Osteocyte (in vitro differentiated cells): ENCODE results near the gene NME5. TPM values are rescaled to one million over a fixed set of nuclear protein-coding genes. Genes with fewer than 3 reads are reported as not detected.

Source experiments
- DNase-seq: peaks from one replicate; pipeline ENCODE4 v3.0.0; 2021; ENCODE audit warnings: mixed read lengths; ENCODE audit not compliant: unreplicated experiment; ENCODE audit errors: extremely low spot score
- H3K27ac Mint-ChIP-seq: one replicate; pipeline ENCODE4 v1.8.0; 2021; ENCODE audit warnings: mild to moderate bottlenecking, mixed read lengths; ENCODE audit not compliant: unreplicated experiment
- H3K27me3 Mint-ChIP-seq: one replicate; pipeline ENCODE4 v1.8.0; 2021; ENCODE audit warnings: mixed read lengths; ENCODE audit not compliant: unreplicated experiment
- H3K36me3 Mint-ChIP-seq: one replicate; pipeline ENCODE4 v1.8.0; 2021; ENCODE audit warnings: mixed read lengths; ENCODE audit not compliant: unreplicated experiment
- H3K4me1 Mint-ChIP-seq: one replicate; pipeline ENCODE4 v1.8.0; 2021; ENCODE audit warnings: mixed read lengths; ENCODE audit not compliant: unreplicated experiment
- H3K4me3 Mint-ChIP-seq: one replicate; pipeline ENCODE4 v1.8.0; 2021; ENCODE audit warnings: mild to moderate bottlenecking, moderate library complexity, mixed read lengths; ENCODE audit not compliant: unreplicated experiment
- H3K9me3 Mint-ChIP-seq: one replicate; pipeline ENCODE4 v1.8.0; 2021; ENCODE audit warnings: mixed read lengths; ENCODE audit not compliant: unreplicated experiment
- total RNA-seq: library from RNA; stranded (reverse); gene quantifications from 2 replicates; pipeline ENCODE4 v1.2.1, GENCODE V29; 2021
- TF ChIP-seq, protein P1 (sequence below): fragments of 200-600 bp; sonication (generic); IDR thresholded peaks from 2 replicates; pipeline ENCODE4 v1.5.0; 2021; ENCODE audit warnings: antibody characterized with exemption, mild to moderate bottlenecking, moderate library complexity

The NME5 gene
- total RNA-seq, 1 donor from 2014 or later: 2.4 TPM

DNA sequence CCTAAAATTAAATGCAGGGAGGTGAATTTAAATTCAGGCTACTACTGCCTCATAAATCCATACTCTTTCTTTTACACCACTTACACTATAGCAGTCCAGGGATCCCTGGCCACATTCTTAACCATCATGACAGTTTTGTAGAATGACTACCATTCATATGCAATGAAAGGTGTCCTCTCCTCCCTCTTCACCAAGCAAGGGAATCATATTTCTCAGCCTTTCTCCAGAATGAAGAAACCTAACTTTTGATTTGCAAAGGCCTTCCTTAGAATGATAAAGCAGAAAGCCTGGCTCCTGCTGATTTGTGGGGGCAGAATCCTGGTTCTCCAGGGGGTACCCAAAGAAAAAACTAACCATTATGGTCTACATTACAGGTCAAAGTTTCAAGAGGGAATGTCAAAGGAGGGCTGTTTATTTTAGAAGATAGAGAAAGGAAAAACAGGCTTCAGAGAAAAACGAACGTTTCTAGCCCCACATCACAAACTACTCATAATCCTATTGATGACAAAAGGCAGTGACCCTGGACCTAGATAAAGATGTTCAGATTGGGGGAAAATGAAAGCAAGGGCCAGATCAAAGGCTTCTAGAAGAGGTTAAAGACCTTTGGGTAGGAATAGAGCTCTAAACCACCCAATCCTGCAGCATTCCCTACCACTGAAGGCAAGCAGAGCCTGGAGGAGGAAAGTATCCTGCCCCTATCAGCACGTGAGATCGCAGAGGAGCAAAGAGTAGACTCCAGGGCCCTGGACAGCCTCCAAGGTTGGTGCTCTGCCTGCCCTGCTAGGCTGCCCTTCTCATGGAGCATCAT lies 43.9 kb downstream of the NME5 start:
- no peak for DNase-seq
- Mint-ChIP-seq H3K4me1 (no peaks in the 10 kb centered on the region), H3K4me3 (no peak overlapping the region), H3K27me3 (peaks cover 63% of the 10 kb centered on the region), H3K9me3 (no peaks in the 10 kb centered on the region), H3K27ac (no peak overlapping the region), H3K36me3 (no peaks in the 10 kb centered on the region)
- TF ChIP-seq, protein P1, sequence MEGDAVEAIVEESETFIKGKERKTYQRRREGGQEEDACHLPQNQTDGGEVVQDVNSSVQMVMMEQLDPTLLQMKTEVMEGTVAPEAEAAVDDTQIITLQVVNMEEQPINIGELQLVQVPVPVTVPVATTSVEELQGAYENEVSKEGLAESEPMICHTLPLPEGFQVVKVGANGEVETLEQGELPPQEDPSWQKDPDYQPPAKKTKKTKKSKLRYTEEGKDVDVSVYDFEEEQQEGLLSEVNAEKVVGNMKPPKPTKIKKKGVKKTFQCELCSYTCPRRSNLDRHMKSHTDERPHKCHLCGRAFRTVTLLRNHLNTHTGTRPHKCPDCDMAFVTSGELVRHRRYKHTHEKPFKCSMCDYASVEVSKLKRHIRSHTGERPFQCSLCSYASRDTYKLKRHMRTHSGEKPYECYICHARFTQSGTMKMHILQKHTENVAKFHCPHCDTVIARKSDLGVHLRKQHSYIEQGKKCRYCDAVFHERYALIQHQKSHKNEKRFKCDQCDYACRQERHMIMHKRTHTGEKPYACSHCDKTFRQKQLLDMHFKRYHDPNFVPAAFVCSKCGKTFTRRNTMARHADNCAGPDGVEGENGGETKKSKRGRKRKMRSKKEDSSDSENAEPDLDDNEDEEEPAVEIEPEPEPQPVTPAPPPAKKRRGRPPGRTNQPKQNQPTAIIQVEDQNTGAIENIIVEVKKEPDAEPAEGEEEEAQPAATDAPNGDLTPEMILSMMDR: no peak

DNA sequence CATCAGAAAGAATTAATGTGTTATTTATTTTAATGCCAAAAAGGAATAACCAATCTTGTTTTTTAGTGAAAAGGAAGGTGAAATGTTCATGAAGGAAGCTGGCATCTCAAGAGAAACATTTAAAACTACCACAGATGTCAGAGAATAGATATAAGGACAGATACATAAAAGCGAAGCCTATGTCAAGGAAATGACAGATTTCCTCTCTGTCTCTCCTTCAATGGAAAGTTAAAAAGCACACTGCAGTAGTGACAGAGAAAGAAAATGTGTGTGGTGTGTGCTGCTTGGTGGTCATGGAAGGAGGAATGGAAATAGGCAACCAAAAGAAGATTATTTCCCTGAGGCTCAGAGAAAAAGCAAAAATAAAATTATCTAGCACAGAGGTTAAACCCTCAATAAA lies 46.2 kb downstream of the NME5 start:
- Mint-ChIP-seq H3K4me1 (no peaks in the 10 kb centered on the region), H3K36me3 (no peaks in the 10 kb centered on the region), H3K27me3 (peaks cover 63% of the 10 kb centered on the region), H3K4me3 (no peak overlapping the region), H3K9me3 (no peaks in the 10 kb centered on the region), H3K27ac (no peak overlapping the region)
- TF ChIP-seq, protein P1: no peak
- no peak for DNase-seq

DNA sequence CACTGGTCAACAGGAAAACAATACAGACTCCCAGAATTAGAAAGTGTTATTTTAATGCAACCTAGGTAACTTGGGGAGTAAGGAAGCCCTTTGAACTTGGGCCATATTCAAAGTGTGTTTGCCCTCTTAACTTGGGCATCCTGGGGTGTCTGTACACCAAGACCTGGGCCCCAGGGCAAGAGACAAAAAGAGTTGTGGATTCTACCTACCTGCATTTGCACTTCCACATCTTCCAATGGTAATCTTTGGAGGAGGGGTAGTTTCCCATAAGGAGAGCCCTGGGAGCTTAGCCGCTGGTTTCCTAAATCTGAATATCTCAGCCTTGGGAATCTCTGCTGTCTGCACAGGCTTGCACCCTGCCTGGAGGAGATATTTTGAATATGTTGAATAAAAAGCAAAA lies 46.9 kb downstream of the NME5 start:
- TF ChIP-seq, protein P1: no peak
- H3K4me1 Mint-ChIP-seq: no peaks in the 10 kb centered on the region
- peaks cover 64% of the 10 kb centered on the region for H3K27me3 Mint-ChIP-seq
- H3K27ac Mint-ChIP-seq: no peak overlapping the region
- no peak for DNase-seq
- H3K4me3 Mint-ChIP-seq: no peak overlapping the region
- H3K36me3 Mint-ChIP-seq: no peaks in the 10 kb centered on the region
- no peaks in the 10 kb centered on the region for H3K9me3 Mint-ChIP-seq

DNA sequence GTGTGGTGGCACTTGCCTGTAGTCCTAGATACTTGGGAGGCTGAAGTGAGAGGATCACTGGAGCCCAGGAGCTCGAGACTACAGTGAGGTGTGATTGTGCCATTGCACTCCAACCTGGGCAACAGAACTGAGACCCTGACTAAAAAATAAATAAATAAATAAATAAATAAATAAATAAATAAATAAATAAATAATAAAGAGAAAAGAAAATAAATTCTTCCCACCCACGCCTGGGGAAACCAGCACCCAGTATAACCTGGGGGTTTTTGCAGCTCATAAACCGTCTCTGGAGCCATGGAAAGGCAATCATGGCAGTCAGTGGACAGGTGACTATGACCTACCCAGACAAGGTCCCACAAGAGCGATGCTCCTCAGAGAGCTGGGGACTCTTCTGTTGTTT lies 47.5 kb downstream of the NME5 start:
- no peak overlapping the region for H3K4me3 Mint-ChIP-seq
- no peaks in the 10 kb centered on the region for H3K4me1 Mint-ChIP-seq
- TF ChIP-seq, protein P1: no peak
- no peaks in the 10 kb centered on the region for H3K9me3 Mint-ChIP-seq
- H3K27me3 Mint-ChIP-seq: peaks cover 59% of the 10 kb centered on the region
- no peaks in the 10 kb centered on the region for H3K36me3 Mint-ChIP-seq
- H3K27ac Mint-ChIP-seq: no peak overlapping the region
- no peak for DNase-seq

DNA sequence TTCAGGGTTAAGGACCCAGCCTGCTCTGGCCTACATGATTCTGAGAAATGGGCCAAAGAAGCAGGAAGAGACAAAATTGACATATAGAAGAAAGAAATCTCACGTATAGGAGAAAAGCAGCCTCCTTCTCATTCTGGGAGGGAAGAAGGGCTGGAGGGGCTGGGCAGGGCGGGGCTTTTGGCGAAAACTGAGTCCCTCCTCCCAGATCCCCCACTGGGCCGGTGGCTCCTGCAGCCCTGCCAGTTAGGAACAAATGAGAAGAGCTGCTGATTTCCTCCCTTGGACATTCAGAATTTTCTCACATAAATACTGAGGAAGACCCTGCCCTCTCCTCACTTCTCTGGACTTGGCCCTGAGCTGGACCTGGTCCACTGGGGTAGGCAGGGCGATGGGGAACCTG lies 55.5 kb downstream of the NME5 start, which contains the start of gene WNT8A:
Gene WNT8A (plus strand): TSS at position 332 of the 400 bp plus-strand sequence. CDS start 95 bp downstream, outside the sequence.
- H3K36me3 Mint-ChIP-seq: no peaks in the 10 kb centered on the region
- H3K27ac Mint-ChIP-seq: no peak within 1 kb of the TSS
- no peak within 1 kb of the TSS for H3K4me3 Mint-ChIP-seq
- no peak for DNase-seq
- peaks cover 7% of the 10 kb centered on the region for H3K27me3 Mint-ChIP-seq
- no peaks in the 10 kb centered on the region for H3K9me3 Mint-ChIP-seq
- no peaks in the 10 kb centered on the region for H3K4me1 Mint-ChIP-seq
- TF ChIP-seq, protein P1: no peak
